C4-2B (cell line): Measurements from ENCODE around the gene OR1F1.

Experiments
- CTCF ChIP-seq: fragments of 450-650 bp; conservative IDR thresholded peaks from 2 replicates; pipeline ENCODE4 v1.5.1; 2017; ENCODE audit warnings: mild to moderate bottlenecking
- ZFX ChIP-seq: fragments of 450-650 bp; IDR thresholded peaks from 2 replicates; pipeline ENCODE4 v1.6.1; 2017

- TF ChIP-seq CTCF (no peak), ZFX (no peak)
These were observed 38.8 kb upstream of the OR1F1 start for GRCh38 chr16:3149193-3149530.
